Lower leg skin (tissue), 3 donors: ENCODE measurements around the gene DIAPH1.

Source experiments
- CTCF ChIP-seq, 3 donors: fragments of 450-650 bp; IDR thresholded peaks; one replicate each; pipeline ENCODE4 v1.5.1; 2016; ENCODE audit warnings: antibody characterized with exemption in 3 of 3, mild to moderate bottlenecking in 3 of 3, moderate library complexity in 2 of 3
- POLR2A ChIP-seq, 2 donors: fragments of 450-650 bp; IDR thresholded peaks; one replicate each; pipeline ENCODE4 v1.6.1; 2016 to 2017; ENCODE audit warnings: antibody characterized with exemption in 2 of 2, mild to moderate bottlenecking in 1 of 2, moderate library complexity in 1 of 2

GRCh38 chr5:141633871-141634561 lies 15.2 kb upstream of the DIAPH1 start:
- no peak for TF ChIP-seq CTCF (IDR thresholded peaks at IDR 0.05)
- no peak for TF ChIP-seq POLR2A (IDR thresholded peaks at IDR 0.05)
